GM18526 (cell line): ENCODE measurements around the gene CDH13.

Experiments used
- POLR2A ChIP-seq: IDR thresholded peaks from 3 replicates; pipeline ENCODE4 v1.6.1; 2011; ENCODE audit not compliant: insufficient read length; ENCODE audit errors: extremely low read depth

CDH13 gene

GRCh38 chr16:83509316-83509715 lies 882.5 kb downstream of the CDH13 start:
- no peak for TF ChIP-seq POLR2A

- TF ChIP-seq POLR2A: no peak
Observed at GRCh38 chr16:83510906-83511305, 884.1 kb downstream of the CDH13 start.

- TF ChIP-seq POLR2A: no peak
Observed at GRCh38 chr16:83513008-83513755, 886.4 kb downstream of the CDH13 start.

GRCh38 chr16:83515395-83515794 lies 888.6 kb downstream of the CDH13 start:
- no peak for TF ChIP-seq POLR2A

GRCh38 chr16:83516931-83517330 lies 890.2 kb downstream of the CDH13 start:
- TF ChIP-seq POLR2A: no peak

- TF ChIP-seq POLR2A: no peak
Observed at GRCh38 chr16:83517398-83517797, 890.6 kb downstream of the CDH13 start.

- TF ChIP-seq POLR2A: no peak
Observed at GRCh38 chr16:83520596-83520995, 893.8 kb downstream of the CDH13 start.

- TF ChIP-seq POLR2A: no peak
Observed at GRCh38 chr16:83530293-83530692, 903.5 kb downstream of the CDH13 start.

- TF ChIP-seq POLR2A: no peak
Observed at GRCh38 chr16:83532634-83533033, 905.9 kb downstream of the CDH13 start.

- no peak for TF ChIP-seq POLR2A
Observed at GRCh38 chr16:83533193-83533592, 906.4 kb downstream of the CDH13 start.

GRCh38 chr16:83538707-83539106 lies 911.9 kb downstream of the CDH13 start:
- no peak for TF ChIP-seq POLR2A

- TF ChIP-seq POLR2A: no peak
Observed at GRCh38 chr16:83539736-83540490, 913.1 kb downstream of the CDH13 start.

- TF ChIP-seq POLR2A: no peak
Observed at GRCh38 chr16:83541231-83541630, 914.5 kb downstream of the CDH13 start.

GRCh38 chr16:83542491-83542890 lies 915.7 kb downstream of the CDH13 start:
- no peak for TF ChIP-seq POLR2A

GRCh38 chr16:83549316-83550182 lies 922.8 kb downstream of the CDH13 start:
- no peak for TF ChIP-seq POLR2A

- TF ChIP-seq POLR2A: no peak
Observed at GRCh38 chr16:83550183-83550569, 923.4 kb downstream of the CDH13 start.
